GM18505 (cell line): Measurements from ENCODE around the gene CMTM8.

Experiments
- ATAC-seq: cut with Tn5 transposase; IDR thresholded peaks from one replicate; pipeline ENCODE4 v1.9.1; 2021; ENCODE audit not compliant: unreplicated experiment
- POLR2A ChIP-seq: IDR thresholded peaks from 4 replicates; pipeline ENCODE4 v1.6.1; 2011; ENCODE audit warnings: borderline replicate concordance; ENCODE audit not compliant: insufficient read depth, insufficient read length; ENCODE audit errors: extremely low read depth

The CMTM8 gene

GRCh38 chr3:32310918-32311839 lies 72.7 kb downstream of the CMTM8 start:
- TF ChIP-seq POLR2A, result no peak
- no peak for ATAC-seq

- TF ChIP-seq POLR2A, result no peak
- ATAC-seq, result no peak
Observed at GRCh38 chr3:32312251-32312650, 73.8 kb downstream of the CMTM8 start.

- no peak for TF ChIP-seq POLR2A
- no peak for ATAC-seq
Observed at GRCh38 chr3:32313169-32313568, 74.7 kb downstream of the CMTM8 start.

GRCh38 chr3:32313723-32314473 lies 75.4 kb downstream of the CMTM8 start:
- no peak for ATAC-seq
- TF ChIP-seq POLR2A, result no peak

- no peak for ATAC-seq
- no peak for TF ChIP-seq POLR2A
Observed at GRCh38 chr3:32315441-32315840, 77.0 kb downstream of the CMTM8 start.

- ATAC-seq, result no peak
Observed at GRCh38 chr3:32316319-32316718, 77.8 kb downstream of the CMTM8 start.

GRCh38 chr3:32316976-32317375 lies 78.5 kb downstream of the CMTM8 start:
- ATAC-seq, result no peak
- no peak for TF ChIP-seq POLR2A

More at GRCh38 chr3:32316319-32316718, 77.8 kb downstream of the CMTM8 start:
- TF ChIP-seq POLR2A, result no peak

- no peak for TF ChIP-seq POLR2A
- no peak for ATAC-seq
Observed at GRCh38 chr3:32319607-32320006, 81.1 kb downstream of the CMTM8 start.

- no peak for ATAC-seq
- TF ChIP-seq POLR2A, result no peak
Observed at GRCh38 chr3:32320080-32320479, 81.6 kb downstream of the CMTM8 start.

- ATAC-seq, result no peak
- no peak for TF ChIP-seq POLR2A
Observed at GRCh38 chr3:32321095-32321790, 82.8 kb downstream of the CMTM8 start.

- ATAC-seq, result no peak
- no peak for TF ChIP-seq POLR2A
Observed at GRCh38 chr3:32322311-32322710, 83.8 kb downstream of the CMTM8 start.

GRCh38 chr3:32323604-32324003 lies 85.1 kb downstream of the CMTM8 start:
- ATAC-seq, result no peak
- no peak for TF ChIP-seq POLR2A

GRCh38 chr3:32325201-32325600 lies 86.7 kb downstream of the CMTM8 start:
- TF ChIP-seq POLR2A, result no peak
- ATAC-seq, result no peak
